KMS-11 (cell line): ENCODE measurements around the gene CSMD2.

Source experiments
- H2AFZ ChIP-seq: fragments of 200-600 bp; sonication (generic); 2 replicates; pipeline ENCODE4 v1.6.1; 2016; ENCODE audit warnings: antibody characterized with exemption, mixed run types, low read depth
- H3K27ac ChIP-seq: fragments of 200-600 bp; sonication (generic); 2 replicates; pipeline ENCODE4 v1.6.1; 2016; ENCODE audit warnings: mild to moderate bottlenecking, mixed run types
- H3K27me3 ChIP-seq: fragments of 200-600 bp; sonication (generic); 2 replicates; pipeline ENCODE4 v1.6.1; 2017; ENCODE audit warnings: mild to moderate bottlenecking, low read depth, mixed run types, moderate library complexity; ENCODE audit not compliant: insufficient read depth
- H3K36me3 ChIP-seq: fragments of 200-600 bp; sonication (generic); 2 replicates; pipeline ENCODE4 v1.6.1; 2017; ENCODE audit warnings: mild to moderate bottlenecking, mixed run types; ENCODE audit not compliant: insufficient read depth
- H3K4me1 ChIP-seq: fragments of 200-600 bp; sonication (generic); 2 replicates; pipeline ENCODE4 v1.6.1; 2016; ENCODE audit warnings: mild to moderate bottlenecking, low read depth, mixed run types; ENCODE audit not compliant: poor library complexity, severe bottlenecking
- H3K4me2 ChIP-seq: fragments of 200-600 bp; sonication (generic); 2 replicates; pipeline ENCODE4 v1.7.0; 2016; ENCODE audit warnings: mild to moderate bottlenecking, mixed run types
- H3K4me3 ChIP-seq: fragments of 200-600 bp; sonication (generic); IDR thresholded peaks from 2 replicates; pipeline ENCODE4 v1.6.1; 2017; ENCODE audit warnings: low read depth, low read length, mixed read lengths; ENCODE audit not compliant: insufficient read depth
- H3K79me2 ChIP-seq: fragments of 200-600 bp; sonication (generic); 2 replicates; pipeline ENCODE4 v1.6.1; 2016; ENCODE audit warnings: low read depth, mixed run types; ENCODE audit not compliant: insufficient read depth
- H3K9ac ChIP-seq: fragments of 200-600 bp; sonication (generic); 2 replicates; pipeline ENCODE4 v1.6.1; 2016; ENCODE audit warnings: mild to moderate bottlenecking, mixed run types
- H4K20me1 ChIP-seq: fragments of 200-600 bp; sonication (generic); 2 replicates; pipeline ENCODE4 v1.6.1; 2016; ENCODE audit warnings: mild to moderate bottlenecking, mixed run types; ENCODE audit not compliant: insufficient read depth
- TF ChIP-seq, protein P1 (sequence below): fragments of 200-600 bp; sonication (generic); conservative IDR thresholded peaks from 2 replicates; pipeline ENCODE4 v1.6.1; 2017; ENCODE audit warnings: low read depth, mild to moderate bottlenecking, antibody characterized with exemption, low read length, moderate library complexity, mixed read lengths

Gene CSMD2

DNA sequence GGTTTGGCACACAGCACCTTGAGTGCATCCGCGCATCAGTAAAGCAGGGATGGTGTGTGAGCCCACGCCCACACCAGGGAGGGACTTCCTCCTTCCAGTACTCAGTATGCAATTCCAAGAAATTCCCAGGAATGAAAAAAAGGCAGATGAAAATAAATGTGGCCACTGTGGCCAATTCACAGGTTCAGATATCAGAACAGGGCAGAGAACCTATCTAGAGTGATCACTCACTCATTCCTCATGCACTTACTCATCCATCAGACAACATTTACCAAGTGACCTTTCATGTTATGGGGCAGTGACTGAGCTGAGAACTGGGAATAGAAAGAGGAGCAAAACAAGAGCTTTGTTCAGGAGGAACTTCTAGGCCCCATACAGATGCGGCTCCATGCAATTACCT lies 578.9 kb downstream of the CSMD2 start:
- H3K4me1 ChIP-seq: no peaks in the 10 kb centered on the region
- no peaks in the 10 kb centered on the region for H3K36me3 ChIP-seq
- no peaks in the 10 kb centered on the region for H4K20me1 ChIP-seq
- no peak overlapping the region for H3K4me3 ChIP-seq
- no peak overlapping the region for H3K27ac ChIP-seq
- no peaks in the 10 kb centered on the region for H3K27me3 ChIP-seq
- H3K9ac ChIP-seq: no peak overlapping the region
- TF ChIP-seq, protein P1, sequence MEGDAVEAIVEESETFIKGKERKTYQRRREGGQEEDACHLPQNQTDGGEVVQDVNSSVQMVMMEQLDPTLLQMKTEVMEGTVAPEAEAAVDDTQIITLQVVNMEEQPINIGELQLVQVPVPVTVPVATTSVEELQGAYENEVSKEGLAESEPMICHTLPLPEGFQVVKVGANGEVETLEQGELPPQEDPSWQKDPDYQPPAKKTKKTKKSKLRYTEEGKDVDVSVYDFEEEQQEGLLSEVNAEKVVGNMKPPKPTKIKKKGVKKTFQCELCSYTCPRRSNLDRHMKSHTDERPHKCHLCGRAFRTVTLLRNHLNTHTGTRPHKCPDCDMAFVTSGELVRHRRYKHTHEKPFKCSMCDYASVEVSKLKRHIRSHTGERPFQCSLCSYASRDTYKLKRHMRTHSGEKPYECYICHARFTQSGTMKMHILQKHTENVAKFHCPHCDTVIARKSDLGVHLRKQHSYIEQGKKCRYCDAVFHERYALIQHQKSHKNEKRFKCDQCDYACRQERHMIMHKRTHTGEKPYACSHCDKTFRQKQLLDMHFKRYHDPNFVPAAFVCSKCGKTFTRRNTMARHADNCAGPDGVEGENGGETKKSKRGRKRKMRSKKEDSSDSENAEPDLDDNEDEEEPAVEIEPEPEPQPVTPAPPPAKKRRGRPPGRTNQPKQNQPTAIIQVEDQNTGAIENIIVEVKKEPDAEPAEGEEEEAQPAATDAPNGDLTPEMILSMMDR: no peak
- no peaks in the 10 kb centered on the region for H3K79me2 ChIP-seq
- H3K4me2 ChIP-seq: no peak overlapping the region
- H2AFZ ChIP-seq: no peak overlapping the region

DNA sequence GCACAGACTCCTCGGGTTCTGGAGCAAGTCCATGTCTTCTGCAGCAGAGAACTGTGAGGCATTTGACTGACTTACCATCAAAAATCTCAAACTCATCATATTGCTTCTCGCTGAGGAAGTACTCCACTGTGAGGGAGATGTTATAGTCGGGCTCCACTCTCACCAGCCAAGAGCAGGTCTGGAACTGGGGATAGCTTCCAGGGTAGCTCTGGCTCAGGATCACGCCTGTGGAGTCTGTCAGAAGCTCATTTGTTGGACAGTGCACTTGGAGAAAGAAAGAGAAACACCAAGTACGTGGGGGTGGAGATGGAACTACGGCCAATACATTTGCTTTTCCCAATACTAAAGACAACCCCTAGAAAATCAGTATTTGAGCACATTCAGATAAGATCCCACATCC lies 581.5 kb downstream of the CSMD2 start:
- Histone ChIP-seq H3K27ac (no peak overlapping the region), H3K4me1 (no peaks in the 10 kb centered on the region), H3K27me3 (no peaks in the 10 kb centered on the region; the same call in 1 of the 2 replicates), H2AFZ (no peak overlapping the region), H3K9ac (no peak overlapping the region), H3K79me2 (no peaks in the 10 kb centered on the region), H3K36me3 (no peaks in the 10 kb centered on the region), H3K4me3 (no peak overlapping the region), H4K20me1 (no peaks in the 10 kb centered on the region), H3K4me2 (no peak overlapping the region)
- TF ChIP-seq, protein P1: no peak

DNA sequence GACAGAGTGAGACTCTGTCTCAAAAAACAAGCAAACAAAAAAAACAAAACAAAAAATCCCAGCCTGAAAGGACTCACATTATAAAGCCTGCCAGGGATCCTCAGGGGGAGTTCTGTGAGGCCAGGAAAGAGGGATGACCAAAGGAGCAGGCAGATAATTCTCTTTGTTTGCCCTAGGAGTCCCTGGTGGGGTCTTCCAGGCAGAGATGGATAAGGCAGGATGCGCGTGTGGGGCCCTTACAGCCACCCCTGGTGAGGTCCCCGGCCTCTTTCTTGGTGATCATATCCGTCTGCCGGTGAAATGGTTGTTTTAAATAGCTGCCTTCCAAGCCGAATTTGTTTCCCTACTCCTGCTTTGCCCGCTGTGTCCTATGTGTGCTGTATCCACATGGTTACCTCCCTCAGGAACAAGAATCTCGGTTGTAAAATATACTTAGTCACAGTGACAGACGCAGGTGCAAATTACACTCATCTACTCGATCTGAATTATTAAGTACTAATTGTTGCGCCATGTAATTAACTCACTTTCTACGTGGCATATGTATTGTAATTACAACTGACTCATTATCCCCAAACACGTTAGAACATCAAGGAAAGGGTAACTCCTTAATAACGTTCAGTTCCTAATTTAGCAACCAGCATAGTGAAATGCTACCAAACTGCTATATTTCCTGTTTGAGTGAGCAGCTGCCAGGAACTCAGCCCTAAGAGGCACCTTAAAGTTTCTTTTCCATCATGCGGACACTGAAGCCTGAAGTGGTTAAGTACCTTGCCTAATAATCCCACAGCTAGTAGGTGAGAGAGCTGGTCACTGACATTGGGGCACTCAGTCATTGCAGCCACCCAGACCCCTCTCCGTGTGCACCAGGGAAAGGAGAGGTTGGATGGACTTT lies 586.2 kb downstream of the CSMD2 start:
- Histone ChIP-seq H3K27ac (no peak overlapping the region), H3K36me3 (no peaks in the 10 kb centered on the region), H4K20me1 (no peaks in the 10 kb centered on the region), H3K9ac (no peak overlapping the region), H3K4me1 (no peaks in the 10 kb centered on the region), H3K4me3 (no peak overlapping the region), H3K79me2 (no peaks in the 10 kb centered on the region), H3K4me2 (no peak overlapping the region), H3K27me3 (no peaks in the 10 kb centered on the region; the same call in 1 of the 2 replicates), H2AFZ (no peak overlapping the region)
- TF ChIP-seq, protein P1: no peak

DNA sequence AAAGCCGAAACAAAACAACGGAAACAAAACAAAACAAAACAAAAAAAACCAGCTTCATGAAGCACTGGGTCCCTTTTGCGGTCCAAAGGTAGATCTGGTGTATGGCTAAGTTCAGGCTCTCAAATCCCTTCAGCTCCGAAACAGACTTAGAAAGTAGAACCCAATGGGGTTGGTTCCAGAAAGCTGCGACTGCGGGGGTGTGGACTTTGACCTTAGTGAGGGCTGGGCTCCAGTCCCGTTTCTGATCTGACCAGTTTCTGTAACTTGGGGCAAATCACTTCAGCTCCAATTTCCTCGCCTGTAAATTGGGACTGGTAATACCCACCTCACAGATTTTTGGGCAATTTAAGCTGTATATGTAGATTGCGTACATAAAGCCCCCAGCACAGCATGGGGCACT lies 587.4 kb downstream of the CSMD2 start:
- no peaks in the 10 kb centered on the region for H3K79me2 ChIP-seq
- H3K27ac ChIP-seq: no peak overlapping the region
- TF ChIP-seq, protein P1: no peak
- no peak overlapping the region for H3K4me3 ChIP-seq
- no peaks in the 10 kb centered on the region for H3K36me3 ChIP-seq
- H3K9ac ChIP-seq: no peak overlapping the region
- H3K4me2 ChIP-seq: no peak overlapping the region
- H2AFZ ChIP-seq: no peak overlapping the region
- H3K27me3 ChIP-seq: no peaks in the 10 kb centered on the region; the same call in 1 of the 2 replicates
- H4K20me1 ChIP-seq: no peaks in the 10 kb centered on the region
- no peaks in the 10 kb centered on the region for H3K4me1 ChIP-seq
